Spleen (tissue), 11 donors: ENCODE data around the gene ASTE1. TPM values are rescaled to one million over a fixed set of nuclear protein-coding genes. Genes with fewer than 3 reads are reported as not detected.

Experiments
- DNase-seq: peaks from one replicate; pipeline ENCODE4 v3.0.0-alpha.2; 2020
- H3K27ac ChIP-seq, 8 donors: fragments of 200-600 bp; sonication (generic) in 7 of 8; 1 replicate in 4 of 8; 2 replicates in 4 of 8; pipeline versions ENCODE4 v1.5.0 to v1.8.0; 2016 to 2021; ENCODE audit warnings: inconsistent platforms in 4 of 8, mild to moderate bottlenecking in 4 of 8, moderate library complexity in 1 of 8
- H3K27me3 ChIP-seq, 7 donors: fragments of 200-600 bp; sonication (generic) in 6 of 7; replicated peaks in 1 of 7; 1 replicate in 4 of 7; 2 replicates in 3 of 7; pipeline versions ENCODE4 v1.5.0 to v1.8.0; 2016 to 2021; ENCODE audit warnings: inconsistent platforms in 3 of 7, mild to moderate bottlenecking in 1 of 7
- H3K36me3 ChIP-seq, 6 donors: fragments of 200-600 bp; sonication (generic) in 5 of 6; 1 replicate in 4 of 6; 2 replicates in 2 of 6; pipeline versions ENCODE4 v1.5.0 to v1.8.0; 2016 to 2021; ENCODE audit warnings: inconsistent platforms in 2 of 6
- H3K4me1 ChIP-seq, 6 donors: fragments of 200-600 bp; sonication (generic) in 5 of 6; 1 replicate in 3 of 6; 2 replicates in 3 of 6; pipeline versions ENCODE4 v1.5.0 to v1.8.0; 2016 to 2021; ENCODE audit warnings: inconsistent platforms in 3 of 6
- H3K4me3 ChIP-seq, 8 donors: fragments of 200-600 bp; sonication (generic) in 7 of 8; 1 replicate in 4 of 8; 2 replicates in 4 of 8; pipeline versions ENCODE4 v1.5.0 to v1.8.0; 2016 to 2021; ENCODE audit warnings: inconsistent platforms in 4 of 8, mild to moderate bottlenecking in 4 of 8, moderate library complexity in 2 of 8
- H3K9me3 ChIP-seq, 8 donors: fragments of 200-600 bp; sonication (generic) in 7 of 8; 1 replicate in 4 of 8; 2 replicates in 4 of 8; pipeline versions ENCODE4 v1.5.0 to v1.8.0; 2016 to 2021; ENCODE audit warnings: inconsistent platforms in 4 of 8
- CTCF ChIP-seq, 11 experiments: fragments of 200-600 bp in 7 of 11; fragments of 450-650 bp in 4 of 11; sonication (generic) in 4 of 11; IDR thresholded peaks in 8 of 11; conservative IDR thresholded peaks in 3 of 11; 1 replicate in 7 of 11; 2 replicates in 4 of 11; pipeline versions ENCODE4 v1.4.0 to v1.8.0; 2016 to 2021; ENCODE audit warnings: antibody characterized with exemption in 11 of 11, inconsistent platforms in 4 of 11, mild to moderate bottlenecking in 1 of 11
- POLR2A ChIP-seq, 3 donors: fragments of 450-650 bp; IDR thresholded peaks; one replicate each; pipeline ENCODE4 v1.5.1; 2017; ENCODE audit warnings: antibody characterized with exemption in 3 of 3, mild to moderate bottlenecking in 1 of 3
- POLR2AphosphoS5 ChIP-seq, 3 donors: sonication (generic); formaldehyde crosslinking; IDR thresholded peaks; one replicate each; pipeline ENCODE4 v1.5.1; 2017; ENCODE audit warnings: antibody characterized with exemption in 3 of 3
- WGBS, 5 donors: extraction: QIAGEN DNeasy Blood & Tissue Kit in 3 of 5; methylation state at CpG; one replicate each; pipeline versions ENCODE4 v1.1.5 to v1.1.7; 2013 to 2018; 5-methylcytosine and 5-hydroxymethylcytosine counted together
- intact Hi-C: fragments of 100-400 bp; cut with DNase I; formaldehyde crosslinking; loops from one replicate; pipeline ENCODE4 v1.15.0; 2023; ENCODE audit warnings: low total_unique reads
- polyA plus RNA-seq, 3 donors: library from polyadenylated mRNA; stranded (reverse); fragments of 200-250 nt; gene quantifications; one replicate each; pipeline ENCODE4 v1.2.1, GENCODE V29; 2013
- total RNA-seq, 7 donors: library from RNA; depleted of rRNA in 3 of 7; stranded (reverse); fragments of >200 nt in 3 of 7; fragmentation: NEBNext Ultra II Directional in 4 of 7; extraction: Animal tissue kit (Norgen Biotek cat#: 25700) in 4 of 7; gene quantifications; one replicate each; pipeline versions ENCODE4 v1.1.0 to v1.2.1, GENCODE V29; 2016 to 2021
- donor health status: healthy with polysubstance abuse.
- donor health status: DM: no; HTN: no; CAD: no; lungs with moderate emphysema.
- donor health status: DM: no; HTN: no; CAD: no.
- donor health status: Bipolar disorder and iron deficiency.
- donor health status: healthy.
- donor health status: DM: no; HTN: no; CAD: no.
- donor health status: DM: yes; HTN: yes; CAD: no.

ASTE1 gene
- total and polyA plus RNA-seq, 10 donors: 3.8 to 16.8 (median 8.3) TPM

GRCh38 chr3:130990282-130990681 lies 36.3 kb downstream of the ASTE1 start:
- intact Hi-C loops: no loop called here

GRCh38 chr3:130981469-130981868 lies 45.2 kb downstream of the ASTE1 start:
- no peak for TF ChIP-seq CTCF (IDR thresholded peaks at IDR 0.05 in 8 of 11, conservative IDR thresholded peaks at IDR 0.05 in 3 of 11)
- TF ChIP-seq POLR2A (IDR thresholded peaks at IDR 0.05): no peak
- no peak for TF ChIP-seq POLR2AphosphoS5 (IDR thresholded peaks at IDR 0.05)
- intact Hi-C loops: no loop called here
- WGBS, 5 donors: 88 to 96% (median 92%) methylated on average over 2 of the region's 2 CpGs

More at GRCh38 chr3:130990282-130990681, 36.3 kb downstream of the ASTE1 start:
- H3K4me1 ChIP-seq: no peaks in the 10 kb centered on the region
- TF ChIP-seq CTCF (IDR thresholded peaks at IDR 0.05 in 8 of 11, conservative IDR thresholded peaks at IDR 0.05 in 3 of 11): no peak
- no peak for TF ChIP-seq POLR2AphosphoS5 (IDR thresholded peaks at IDR 0.05)
- no peak for TF ChIP-seq POLR2A (IDR thresholded peaks at IDR 0.05)
- no peak overlapping the region for H3K27ac ChIP-seq
- DNase-seq: no peak
- H3K27me3 ChIP-seq: no peaks in the 10 kb centered on the region
- peaks cover 0 to 60% (median 10%) of the 10 kb centered on the region in 6 donors for H3K36me3 ChIP-seq
- no peak overlapping the region for H3K4me3 ChIP-seq
- WGBS, 5 donors: 56 to 77% (median 66%) methylated on average over 5 of the region's 5 CpGs
- no peaks in the 10 kb centered on the region for H3K9me3 ChIP-seq

DNA sequence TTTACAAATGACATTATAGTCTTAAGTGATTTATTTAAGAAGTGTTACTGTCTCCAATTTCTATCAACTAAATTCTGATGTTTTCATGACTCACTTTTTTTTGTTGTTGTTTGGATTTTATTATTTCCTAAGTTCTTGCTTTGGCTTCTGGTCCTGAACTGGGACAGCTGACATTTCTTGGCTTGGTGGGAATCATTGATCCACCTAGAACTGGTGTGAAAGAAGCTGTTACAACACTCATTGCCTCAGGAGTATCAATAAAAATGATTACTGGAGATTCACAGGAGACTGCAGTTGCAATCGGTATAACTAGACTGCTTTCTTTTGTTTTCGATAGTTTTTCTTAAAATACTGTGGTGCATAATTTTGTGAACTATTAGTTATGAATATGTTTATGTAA lies 47.5 kb downstream of the ASTE1 start:
- Histone ChIP-seq H3K27me3 (no peaks in the 10 kb centered on the region), H3K4me3 (no peak overlapping the region), H3K27ac (no peak overlapping the region), H3K9me3 (no peaks in the 10 kb centered on the region), H3K4me1 (no peaks in the 10 kb centered on the region), H3K36me3 (peaks cover 0 to 88% (median 14%) of the 10 kb centered on the region in 6 donors)
- no peak for TF ChIP-seq POLR2A (IDR thresholded peaks at IDR 0.05)
- no peak for TF ChIP-seq CTCF (IDR thresholded peaks at IDR 0.05 in 8 of 11, conservative IDR thresholded peaks at IDR 0.05 in 3 of 11)
- no peak for TF ChIP-seq POLR2AphosphoS5 (IDR thresholded peaks at IDR 0.05)
- WGBS, 5 donors: 96 to 98% (median 96%) methylated on average over 2 of the region's 2 CpGs
- no peak for DNase-seq
- intact Hi-C loops: no loop called here

More at GRCh38 chr3:130981469-130981868, 45.2 kb downstream of the ASTE1 start:
- no peak overlapping the region for H3K27ac ChIP-seq
- H3K9me3 ChIP-seq: no peaks in the 10 kb centered on the region
- no peaks in the 10 kb centered on the region for H3K4me1 ChIP-seq
- no peak for DNase-seq
- no peaks in the 10 kb centered on the region for H3K27me3 ChIP-seq
- H3K36me3 ChIP-seq: peaks cover 0 to 78% (median 9%) of the 10 kb centered on the region in 6 donors
- H3K4me3 ChIP-seq: no peak overlapping the region

GRCh38 chr3:130976706-130977105 lies 49.9 kb downstream of the ASTE1 start:
- no peak for DNase-seq
- TF ChIP-seq POLR2AphosphoS5 (IDR thresholded peaks at IDR 0.05) (no peak), CTCF (IDR thresholded peaks at IDR 0.05 in 8 of 11, conservative IDR thresholded peaks at IDR 0.05 in 3 of 11) (no peak), POLR2A (IDR thresholded peaks at IDR 0.05) (no peak)
- 81 to 97% (median 89%) methylated on average over 4 of the region's 4 CpGs for WGBS, 5 donors
- Histone ChIP-seq H3K36me3 (peaks cover 0 to 91% (median 15%) of the 10 kb centered on the region in 6 donors), H3K4me3 (no peak overlapping the region), H3K4me1 (no peaks in the 10 kb centered on the region), H3K9me3 (peaks cover 0 to 5% (median 0%) of the 10 kb centered on the region in 8 donors), H3K27me3 (no peaks in the 10 kb centered on the region), H3K27ac (no peak overlapping the region)
- intact Hi-C loops: no loop called here
